Loucy (cell line): ENCODE measurements around the gene NAT16.
"Not testable (repeated sequence)": the region's sequence is repeated elsewhere in the genome, so short reads cannot be mapped to it uniquely, and the experiment has no call there.

Experiments used
- H2AFZ ChIP-seq: fragments of 200-600 bp; sonication (generic); 2 replicates; pipeline ENCODE4 v1.6.0; 2016; ENCODE audit warnings: antibody characterized with exemption, mild to moderate bottlenecking, low read length, moderate library complexity
- H3F3A ChIP-seq: fragments of 200-600 bp; 2 replicates; pipeline ENCODE4 v1.6.0; 2016; ENCODE audit warnings: antibody characterized with exemption, low read depth, mild to moderate bottlenecking
- H3K27me3 ChIP-seq: fragments of 200-600 bp; sonication (generic); 2 replicates; pipeline ENCODE4 v1.6.1; 2014; ENCODE audit warnings: low read length, mild to moderate bottlenecking; ENCODE audit not compliant: insufficient read depth, poor library complexity, severe bottlenecking
- H3K36me3 ChIP-seq: fragments of 200-600 bp; sonication (generic); 2 replicates; pipeline ENCODE4 v1.6.1; 2016; ENCODE audit warnings: low read length; ENCODE audit not compliant: insufficient read depth
- H3K4me1 ChIP-seq: fragments of 200-600 bp; sonication (generic); 2 replicates; pipeline ENCODE4 v1.5.1; 2014; ENCODE audit warnings: low read length, mild to moderate bottlenecking; ENCODE audit not compliant: insufficient read depth, poor library complexity, severe bottlenecking
- H3K4me2 ChIP-seq: fragments of 200-600 bp; sonication (generic); 2 replicates; pipeline ENCODE4 v1.6.0; 2014; ENCODE audit warnings: antibody characterized with exemption, low read length, low read depth, mild to moderate bottlenecking; ENCODE audit not compliant: poor library complexity, severe bottlenecking
- H3K4me3 ChIP-seq: fragments of 200-600 bp; sonication (generic); 2 replicates; pipeline ENCODE4 v1.5.1; 2014; ENCODE audit warnings: low read length, mild to moderate bottlenecking, mixed read lengths; ENCODE audit not compliant: poor library complexity, severe bottlenecking
- H3K79me2 ChIP-seq: fragments of 200-600 bp; sonication (generic); 2 replicates; pipeline ENCODE4 v1.6.1; 2014; ENCODE audit warnings: low read length; ENCODE audit not compliant: insufficient read depth
- H3K9ac ChIP-seq: fragments of 200-600 bp; sonication (generic); 2 replicates; pipeline ENCODE4 v1.6.0; 2014; ENCODE audit warnings: mild to moderate bottlenecking, low read depth, low read length, moderate library complexity; ENCODE audit not compliant: poor library complexity, severe bottlenecking
- H3K9me2 ChIP-seq: fragments of 200-600 bp; sonication (generic); replicated peaks from 2 replicates; pipeline ENCODE4 v1.6.1; 2016; ENCODE audit warnings: low read depth, low read length, mixed read lengths
- H3K9me3 ChIP-seq: fragments of 200-600 bp; sonication (generic); 2 replicates; pipeline ENCODE4 v1.6.1; 2014; ENCODE audit warnings: mild to moderate bottlenecking, antibody characterized with exemption, low read length, low read depth; ENCODE audit not compliant: insufficient read depth
- H4K20me1 ChIP-seq: fragments of 200-600 bp; sonication (generic); 2 replicates; pipeline ENCODE4 v1.6.0; 2014; ENCODE audit warnings: antibody characterized with exemption, low read length, mild to moderate bottlenecking; ENCODE audit not compliant: insufficient read depth, poor library complexity, severe bottlenecking
- EZH2phosphoT487 ChIP-seq: fragments of 200-600 bp; IDR thresholded peaks from 2 replicates; pipeline ENCODE4 v1.6.1; 2018; ENCODE audit warnings: antibody characterized with exemption, mild to moderate bottlenecking, moderate library complexity, borderline replicate concordance
- TF ChIP-seq, protein P1 (sequence below): fragments of 200-600 bp; sonication (generic); conservative IDR thresholded peaks from 2 replicates; pipeline ENCODE4 v1.5.1; 2014; ENCODE audit warnings: mild to moderate bottlenecking, antibody characterized with exemption, low read length

NAT16 gene

DNA sequence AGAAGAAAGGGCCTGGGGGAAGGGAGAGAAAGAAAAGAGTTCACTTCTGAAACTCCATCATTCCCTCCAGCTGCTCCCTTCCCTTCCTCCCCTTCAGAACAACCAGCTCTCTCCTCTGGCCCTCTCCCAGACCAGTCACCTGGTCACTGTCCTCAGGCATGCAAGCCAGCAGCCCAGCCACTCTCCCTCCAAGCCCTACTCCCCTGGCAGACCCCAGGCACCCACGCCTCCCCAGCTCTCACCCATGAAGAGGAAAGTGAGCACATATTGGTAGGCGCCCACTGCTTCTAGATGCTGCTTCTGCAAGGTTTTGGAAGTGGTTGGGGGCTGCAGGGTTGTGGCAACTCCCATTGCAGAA is 20.4 kb upstream of the NAT16 start:
- no peaks in the 10 kb centered on the region for H3K36me3 ChIP-seq
- no peaks in the 10 kb centered on the region for H4K20me1 ChIP-seq
- no peaks in the 10 kb centered on the region for H3K9me2 ChIP-seq
- no peaks in the 10 kb centered on the region for H3K79me2 ChIP-seq
- H2AFZ ChIP-seq, result no peak overlapping the region
- H3F3A ChIP-seq, result no peaks in the 10 kb centered on the region
- H3K4me3 ChIP-seq, result no peak overlapping the region
- no peaks in the 10 kb centered on the region for H3K27me3 ChIP-seq
- H3K9me3 ChIP-seq, result no peaks in the 10 kb centered on the region
- no peak overlapping the region for H3K9ac ChIP-seq
- TF ChIP-seq, protein P1, sequence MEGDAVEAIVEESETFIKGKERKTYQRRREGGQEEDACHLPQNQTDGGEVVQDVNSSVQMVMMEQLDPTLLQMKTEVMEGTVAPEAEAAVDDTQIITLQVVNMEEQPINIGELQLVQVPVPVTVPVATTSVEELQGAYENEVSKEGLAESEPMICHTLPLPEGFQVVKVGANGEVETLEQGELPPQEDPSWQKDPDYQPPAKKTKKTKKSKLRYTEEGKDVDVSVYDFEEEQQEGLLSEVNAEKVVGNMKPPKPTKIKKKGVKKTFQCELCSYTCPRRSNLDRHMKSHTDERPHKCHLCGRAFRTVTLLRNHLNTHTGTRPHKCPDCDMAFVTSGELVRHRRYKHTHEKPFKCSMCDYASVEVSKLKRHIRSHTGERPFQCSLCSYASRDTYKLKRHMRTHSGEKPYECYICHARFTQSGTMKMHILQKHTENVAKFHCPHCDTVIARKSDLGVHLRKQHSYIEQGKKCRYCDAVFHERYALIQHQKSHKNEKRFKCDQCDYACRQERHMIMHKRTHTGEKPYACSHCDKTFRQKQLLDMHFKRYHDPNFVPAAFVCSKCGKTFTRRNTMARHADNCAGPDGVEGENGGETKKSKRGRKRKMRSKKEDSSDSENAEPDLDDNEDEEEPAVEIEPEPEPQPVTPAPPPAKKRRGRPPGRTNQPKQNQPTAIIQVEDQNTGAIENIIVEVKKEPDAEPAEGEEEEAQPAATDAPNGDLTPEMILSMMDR, result no peak
- TF ChIP-seq EZH2phosphoT487, result no peak
- H3K4me1 ChIP-seq, result no peaks in the 10 kb centered on the region
- H3K4me2 ChIP-seq, result no peak overlapping the region

DNA sequence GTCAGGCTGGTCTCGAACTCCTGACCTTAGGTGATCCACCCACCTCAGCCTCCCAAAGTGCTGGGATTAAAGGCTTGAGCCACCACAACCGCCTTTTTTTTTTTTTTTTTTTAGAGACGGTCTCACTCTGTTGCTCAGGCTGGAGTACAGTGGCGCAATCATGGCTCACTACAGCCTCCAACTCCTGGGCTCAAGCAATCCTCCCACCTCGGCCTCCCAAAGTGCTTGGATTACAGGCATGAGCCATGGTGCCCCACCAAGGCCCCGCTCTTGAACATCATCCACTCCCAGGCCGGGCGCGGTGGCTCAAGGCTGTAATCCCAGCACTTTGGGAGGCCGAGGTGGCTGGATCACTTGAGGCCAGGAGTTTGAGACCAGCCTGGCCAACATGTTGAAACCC is 19.4 kb upstream of the NAT16 start:
- not testable (repeated sequence) for H3K9me2 ChIP-seq, H2AFZ ChIP-seq, H3K79me2 ChIP-seq, H3K9me3 ChIP-seq, H3K4me1 ChIP-seq, H3F3A ChIP-seq, H3K27me3 ChIP-seq, H3K4me3 ChIP-seq, H3K9ac ChIP-seq, H4K20me1 ChIP-seq, H3K36me3 ChIP-seq, H3K4me2 ChIP-seq

DNA sequence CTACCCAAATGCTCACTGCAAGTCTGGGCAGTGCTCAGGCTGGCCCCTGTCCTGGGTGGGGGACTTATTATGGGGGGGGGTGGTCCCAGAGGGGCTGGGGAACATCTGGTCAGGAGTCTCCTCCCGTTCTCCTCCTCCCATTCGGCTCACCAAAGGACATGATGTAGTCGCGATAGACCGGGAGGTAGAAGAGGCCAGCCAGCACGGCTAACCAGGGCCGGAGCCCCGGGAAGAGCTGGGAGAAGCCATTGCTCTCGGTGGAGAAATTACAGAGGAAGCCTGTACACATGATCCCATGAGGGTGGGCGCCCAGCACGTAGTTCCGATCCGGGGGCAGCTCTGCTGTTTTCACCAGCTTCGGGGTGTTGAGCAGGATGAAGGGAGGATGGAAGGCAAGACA is 18.4 kb upstream of the NAT16 start:
- no peaks in the 10 kb centered on the region for H3F3A ChIP-seq
- H3K4me3 ChIP-seq, result no peak overlapping the region
- no peaks in the 10 kb centered on the region for H3K9me3 ChIP-seq
- no peaks in the 10 kb centered on the region for H3K4me1 ChIP-seq
- no peaks in the 10 kb centered on the region for H3K36me3 ChIP-seq
- no peak overlapping the region for H3K4me2 ChIP-seq
- no peaks in the 10 kb centered on the region for H3K79me2 ChIP-seq
- TF ChIP-seq EZH2phosphoT487, result no peak
- TF ChIP-seq, protein P1, result no peak
- H3K9ac ChIP-seq, result no peak overlapping the region
- no peaks in the 10 kb centered on the region for H4K20me1 ChIP-seq
- no peaks in the 10 kb centered on the region for H3K9me2 ChIP-seq
- H3K27me3 ChIP-seq, result no peaks in the 10 kb centered on the region
- no peak overlapping the region for H2AFZ ChIP-seq

DNA sequence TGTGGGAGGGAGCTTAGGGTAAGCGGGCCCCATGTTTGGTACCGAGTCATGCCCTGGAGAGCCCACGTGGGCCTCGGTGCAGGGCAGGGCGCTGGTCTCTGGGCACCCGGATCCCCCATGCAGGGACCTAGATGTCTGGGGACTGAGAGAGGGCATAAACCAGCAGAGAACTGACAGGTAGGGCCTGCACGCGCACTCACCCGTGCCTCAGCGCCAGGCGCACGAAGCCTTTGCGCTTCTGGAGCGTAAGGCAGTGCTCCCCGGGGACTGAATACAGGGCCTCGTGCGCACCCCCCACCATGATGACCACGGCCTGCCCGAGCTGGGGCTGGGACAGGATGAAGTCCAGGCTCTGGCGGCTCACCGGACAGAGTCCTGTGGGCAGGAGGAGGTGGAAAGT is 17.9 kb upstream of the NAT16 start:
- no peaks in the 10 kb centered on the region for H4K20me1 ChIP-seq
- H3K4me3 ChIP-seq, result no peak overlapping the region
- no peaks in the 10 kb centered on the region for H3K9me3 ChIP-seq
- H3K79me2 ChIP-seq, result no peaks in the 10 kb centered on the region
- H3K27me3 ChIP-seq, result no peaks in the 10 kb centered on the region
- no peak for TF ChIP-seq EZH2phosphoT487
- H3K9ac ChIP-seq, result no peak overlapping the region
- no peaks in the 10 kb centered on the region for H3K4me1 ChIP-seq
- H3K4me2 ChIP-seq, result no peak overlapping the region
- H2AFZ ChIP-seq, result no peak overlapping the region
- no peaks in the 10 kb centered on the region for H3F3A ChIP-seq
- H3K36me3 ChIP-seq, result no peaks in the 10 kb centered on the region
- H3K9me2 ChIP-seq, result no peaks in the 10 kb centered on the region
